Measurements from ENCODE around the gene AMPD3.

Gene AMPD3

DNA sequence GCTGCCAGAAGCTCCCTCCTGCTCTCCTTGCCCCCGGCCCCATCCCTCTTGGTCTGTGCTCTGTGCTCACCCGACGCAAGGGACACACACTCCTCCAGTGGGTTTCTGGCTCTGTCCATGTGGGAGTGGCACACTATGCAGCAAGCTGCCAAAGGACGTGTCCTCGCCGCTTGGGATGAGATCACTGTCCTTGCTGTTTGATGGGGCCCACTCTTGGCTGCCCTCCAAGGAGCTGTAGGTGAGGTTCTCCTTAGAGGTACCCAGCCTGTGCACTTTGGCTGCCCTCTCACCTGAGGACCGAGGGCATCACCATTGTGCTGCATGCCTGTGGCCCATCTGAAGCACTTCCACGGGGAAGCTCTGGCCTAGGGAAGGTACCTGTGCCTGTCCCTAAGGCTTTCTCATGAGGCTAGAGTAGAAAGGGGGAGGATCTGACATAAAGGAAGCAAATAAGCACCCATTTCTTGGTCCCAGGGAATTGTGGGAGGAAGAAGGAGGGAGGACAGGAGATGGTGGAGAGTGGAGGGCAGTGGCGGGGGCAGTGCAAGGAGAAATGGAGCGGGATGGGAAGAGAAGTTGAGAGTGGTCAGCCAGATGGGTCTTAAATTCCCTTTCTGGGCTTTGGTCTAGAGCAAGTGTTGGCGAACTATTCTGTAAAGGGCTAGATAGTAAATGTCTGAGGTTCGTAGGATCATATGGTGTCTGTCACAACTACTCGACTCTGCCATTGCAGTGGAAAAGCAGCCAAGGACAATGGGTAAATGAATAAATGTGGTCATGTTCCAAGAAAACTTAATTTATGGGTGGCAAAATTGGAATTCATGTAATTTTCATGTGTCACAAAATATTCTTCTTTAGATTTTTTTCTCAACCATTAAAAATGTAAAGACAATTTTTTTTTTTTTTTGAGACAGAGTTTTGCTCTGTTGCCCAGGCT is 47.0 kb upstream of the AMPD3 start:
- Histone ChIP-seq H2AFZ (ENCODE audit: low read length) (no peak overlapping the region), H3K9me2 (replicated peaks; ENCODE audit: insufficient read depth, low read length) (no peaks in the 10 kb centered on the region), H3K9ac (ENCODE audit: low read length) (no peak overlapping the region), H3K9me3 (replicated peaks; ENCODE audit: insufficient read depth, low read length) (no peaks in the 10 kb centered on the region), H3K4me3 (ENCODE audit: low read length) (no peak overlapping the region), H3K27ac (ENCODE audit: low read length) (no peak overlapping the region), H4K20me1 (ENCODE audit: insufficient read depth, low read length) (no peaks in the 10 kb centered on the region), H3K27me3 (replicated peaks; ENCODE audit: insufficient read depth, low read length) (no peaks in the 10 kb centered on the region), H3K79me2 (ENCODE audit: low read length) (no peaks in the 10 kb centered on the region), H3K36me3 (replicated peaks; ENCODE audit: insufficient read depth, low read length) (no peaks in the 10 kb centered on the region), H3K4me2 (ENCODE audit: low read depth, low read length) (no peak overlapping the region), H3K4me1 (ENCODE audit: low read length) (peaks cover 10% of the 10 kb centered on the region), H3F3A (ENCODE audit: insufficient read depth, low read length) (no peaks in the 10 kb centered on the region)
- no peak for DNase-seq
- no peak for TF ChIP-seq CTCF (IDR thresholded peaks at IDR 0.05; ENCODE audit: low read length)
- TF ChIP-seq EZH2phosphoT487 (IDR thresholded peaks at IDR 0.05; ENCODE audit: low read length) = no peak
- TF ChIP-seq EZH2 (optimal IDR thresholded peaks at IDR 0.05; ENCODE audit: low read depth, low read length) = no peak

DNA sequence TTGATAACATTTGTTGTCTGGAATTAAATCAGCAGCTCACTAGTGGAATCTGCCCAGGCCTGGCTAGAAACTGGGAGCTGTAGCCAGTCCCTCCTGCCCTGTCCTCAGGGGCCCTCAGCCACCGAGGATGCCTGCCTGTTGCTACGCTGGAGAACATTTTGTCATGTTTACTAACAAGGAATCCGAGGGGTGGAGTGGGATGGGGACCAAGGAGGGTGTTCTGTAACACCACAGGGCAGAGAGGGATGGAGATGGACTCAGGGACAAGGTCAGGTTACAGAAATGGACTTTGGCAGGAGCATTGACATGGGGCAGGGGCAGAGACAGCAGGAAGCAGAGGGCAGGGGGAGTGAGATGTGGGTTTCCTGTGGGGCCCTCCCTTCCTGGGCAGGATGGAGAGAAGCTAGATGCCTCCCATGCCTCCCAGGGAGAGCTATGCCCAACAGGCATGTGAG is 45.8 kb upstream of the AMPD3 start:
- H3K36me3 ChIP-seq (replicated peaks; ENCODE audit: insufficient read depth, low read length) = no peaks in the 10 kb centered on the region
- no peaks in the 10 kb centered on the region for H3K9me2 ChIP-seq (replicated peaks; ENCODE audit: insufficient read depth, low read length)
- TF ChIP-seq EZH2phosphoT487 (IDR thresholded peaks at IDR 0.05; ENCODE audit: low read length) (no peak), EZH2 (optimal IDR thresholded peaks at IDR 0.05; ENCODE audit: low read depth, low read length) (no peak), CTCF (IDR thresholded peaks at IDR 0.05; ENCODE audit: low read length) (no peak)
- no peak overlapping the region for H3K4me3 ChIP-seq (ENCODE audit: low read length)
- H3F3A ChIP-seq (ENCODE audit: insufficient read depth, low read length) = peaks cover 8% of the 10 kb centered on the region
- H3K9ac ChIP-seq (ENCODE audit: low read length) = no peak overlapping the region
- no peak for DNase-seq
- no peak overlapping the region for H2AFZ ChIP-seq (ENCODE audit: low read length)
- H3K4me1 ChIP-seq (ENCODE audit: low read length) = peaks cover 21% of the 10 kb centered on the region
- no peaks in the 10 kb centered on the region for H3K79me2 ChIP-seq (ENCODE audit: low read length)
- no peak overlapping the region for H3K27ac ChIP-seq (ENCODE audit: low read length)
- H3K27me3 ChIP-seq (replicated peaks; ENCODE audit: insufficient read depth, low read length) = no peaks in the 10 kb centered on the region
- H3K4me2 ChIP-seq (ENCODE audit: low read depth, low read length) = no peak overlapping the region
- H3K9me3 ChIP-seq (replicated peaks; ENCODE audit: insufficient read depth, low read length) = no peaks in the 10 kb centered on the region
- H4K20me1 ChIP-seq (ENCODE audit: insufficient read depth, low read length) = no peaks in the 10 kb centered on the region

GRCh38 chr11:10410106-10410843 is 44.8 kb upstream of the AMPD3 start:
- Histone ChIP-seq H3K4me1 (ENCODE audit: low read length) (peaks cover 28% of the 10 kb centered on the region), H3K9ac (ENCODE audit: low read length) (no peak overlapping the region)
- TF ChIP-seq EZH2phosphoT487 (IDR thresholded peaks at IDR 0.05; ENCODE audit: low read length) (no peak), EZH2 (optimal IDR thresholded peaks at IDR 0.05; ENCODE audit: low read depth, low read length) (no peak), CTCF (IDR thresholded peaks at IDR 0.05; ENCODE audit: low read length) (no peak)

More at GRCh38 chr11:10410106-10410843, 44.8 kb upstream of the AMPD3 start:
- H3F3A ChIP-seq (ENCODE audit: insufficient read depth, low read length) = peaks cover 15% of the 10 kb centered on the region
- H2AFZ ChIP-seq (ENCODE audit: low read length) = no peak overlapping the region
- H3K4me2 ChIP-seq (ENCODE audit: low read depth, low read length) = no peak overlapping the region
- no peaks in the 10 kb centered on the region for H3K9me2 ChIP-seq (replicated peaks; ENCODE audit: insufficient read depth, low read length)
- no peaks in the 10 kb centered on the region for H4K20me1 ChIP-seq (ENCODE audit: insufficient read depth, low read length)
- H3K9me3 ChIP-seq (replicated peaks; ENCODE audit: insufficient read depth, low read length) = no peaks in the 10 kb centered on the region
- H3K27ac ChIP-seq (ENCODE audit: low read length) = no peak overlapping the region
- no peak for DNase-seq
- no peaks in the 10 kb centered on the region for H3K36me3 ChIP-seq (replicated peaks; ENCODE audit: insufficient read depth, low read length)
- no peaks in the 10 kb centered on the region for H3K27me3 ChIP-seq (replicated peaks; ENCODE audit: insufficient read depth, low read length)
- no peak overlapping the region for H3K4me3 ChIP-seq (ENCODE audit: low read length)
- H3K79me2 ChIP-seq (ENCODE audit: low read length) = no peaks in the 10 kb centered on the region

All from MM.1S (cell line).